ENCODE measurements around the gene KCTD10. TPM values are rescaled to one million over a fixed set of nuclear protein-coding genes. Genes with fewer than 3 reads are reported as not detected.

Gene KCTD10
- total and polyA plus RNA-seq, 4 donors = 28.9 to 41.7 (median 36.2) TPM

DNA sequence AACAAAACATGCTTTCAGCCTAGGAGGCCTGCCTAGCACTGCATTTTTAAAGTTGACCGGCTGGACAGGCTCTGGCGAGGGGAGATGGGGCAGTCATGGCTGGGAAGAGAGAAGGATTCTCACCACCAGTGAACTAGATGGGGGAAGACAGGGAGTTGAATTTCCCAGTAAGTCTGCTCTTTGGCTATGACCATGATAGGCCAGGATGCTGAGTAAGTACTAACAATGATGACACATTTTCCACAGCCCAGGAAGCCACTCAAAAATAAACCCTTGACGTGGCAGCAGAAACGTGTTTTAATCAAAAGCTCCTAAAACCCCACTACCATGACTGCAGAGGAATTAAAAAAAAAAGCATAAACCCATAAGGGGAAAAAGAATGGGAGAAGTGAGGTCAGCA, 19.0 kb downstream of the KCTD10 start:
- WGBS (ENCODE audit: insufficient coverage) = no CpG with 5 or more reads among the region's 4 CpGs
- Histone ChIP-seq H3K4me3 (ENCODE audit: low read depth, low read length) (no peak overlapping the region), H3K27me3 (ENCODE audit: control insufficient read depth, insufficient read depth, low read length) (no peaks in the 10 kb centered on the region), H3K27ac (ENCODE audit: low read depth, low read length) (peak overlapping the region; percentile 91), H3K36me3 (ENCODE audit: control insufficient read depth, insufficient read depth, low read length) (peaks cover 48% of the 10 kb centered on the region), H3K4me1 (ENCODE audit: control insufficient read depth, insufficient read depth, low read length) (peaks cover 32% of the 10 kb centered on the region), H3K9me3 (ENCODE audit: control insufficient read depth, insufficient read depth, low read length) (no peaks in the 10 kb centered on the region)
- no peak for DNase-seq (ENCODE audit: low read depth in 4 of 6, low spot score in 6 of 6)

DNA sequence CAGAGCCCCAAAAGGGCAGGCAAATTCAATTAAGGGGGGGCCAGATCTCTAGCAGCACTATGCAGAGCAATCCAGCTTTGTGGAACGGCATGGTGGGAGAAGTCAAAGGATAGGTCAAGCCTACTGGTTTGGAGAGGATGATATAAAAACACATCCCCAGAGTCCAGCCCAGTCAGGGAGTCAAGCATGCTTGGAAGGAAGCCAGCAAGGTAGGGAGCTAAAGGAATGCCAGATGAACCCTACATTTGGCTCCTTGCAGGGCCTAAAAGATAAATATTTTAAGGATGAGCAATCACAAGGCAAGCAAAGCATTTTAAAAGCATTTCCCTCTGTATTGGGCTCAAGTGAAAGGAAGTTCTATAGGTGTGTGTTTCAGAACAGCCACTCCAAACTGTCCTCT, 21.4 kb downstream of the KCTD10 start:
- Histone ChIP-seq H3K4me1 (ENCODE audit: control insufficient read depth, insufficient read depth, low read length) (peaks cover 11% of the 10 kb centered on the region), H3K27ac (ENCODE audit: low read depth, low read length) (no peak overlapping the region), H3K27me3 (ENCODE audit: control insufficient read depth, insufficient read depth, low read length) (no peaks in the 10 kb centered on the region), H3K9me3 (ENCODE audit: control insufficient read depth, insufficient read depth, low read length) (no peaks in the 10 kb centered on the region), H3K4me3 (ENCODE audit: low read depth, low read length) (no peak overlapping the region), H3K36me3 (ENCODE audit: control insufficient read depth, insufficient read depth, low read length) (peaks cover 57% of the 10 kb centered on the region)
- DNase-seq (ENCODE audit: low read depth in 4 of 6, low spot score in 6 of 6) = no peak
- no CpG with 5 or more reads among the region's 1 CpG for WGBS (ENCODE audit: insufficient coverage)

GRCh38 chr12:109452489-109452888, 24.6 kb downstream of the KCTD10 start:
- DNase-seq (ENCODE audit: low read depth in 4 of 6, low spot score in 6 of 6) = peak in 2 of 6 donors; percentile 76 to 81
- H3K36me3 ChIP-seq (ENCODE audit: control insufficient read depth, insufficient read depth, low read length) = peaks cover 58% of the 10 kb centered on the region
- H3K4me1 ChIP-seq (ENCODE audit: control insufficient read depth, insufficient read depth, low read length) = peaks cover 3% of the 10 kb centered on the region
- H3K4me3 ChIP-seq (ENCODE audit: low read depth, low read length) = no peak overlapping the region
- H3K27ac ChIP-seq (ENCODE audit: low read depth, low read length) = no peak overlapping the region
- WGBS (ENCODE audit: insufficient coverage) = 20% methylated on average over 1 of the region's 2 CpGs
- H3K27me3 ChIP-seq (ENCODE audit: control insufficient read depth, insufficient read depth, low read length) = no peaks in the 10 kb centered on the region
- no peaks in the 10 kb centered on the region for H3K9me3 ChIP-seq (ENCODE audit: control insufficient read depth, insufficient read depth, low read length)

DNA sequence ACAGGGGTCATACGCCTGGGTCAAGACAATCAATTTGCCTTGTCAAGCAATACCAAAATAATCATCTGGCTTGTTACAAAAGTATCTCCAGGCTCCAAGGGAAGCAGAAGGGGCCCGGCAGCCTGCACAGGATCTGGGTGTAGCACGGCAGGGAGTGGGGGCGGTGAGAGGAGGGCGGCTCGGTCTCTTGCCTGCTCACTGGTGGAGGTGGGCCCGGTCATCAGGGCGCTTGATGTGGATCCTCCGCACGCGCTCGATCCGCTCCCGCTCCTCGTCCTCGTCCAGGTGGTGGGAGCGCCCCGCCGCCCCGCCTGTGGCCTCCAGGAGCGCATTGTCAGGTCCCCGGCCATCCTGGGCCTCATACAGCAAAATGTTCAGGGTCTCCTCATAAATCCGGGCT, 25.7 kb downstream of the KCTD10 start:
- H3K4me1 ChIP-seq (ENCODE audit: control insufficient read depth, insufficient read depth, low read length) = peaks cover 3% of the 10 kb centered on the region
- WGBS (ENCODE audit: insufficient coverage) = 92% methylated on average over 22 of the region's 23 CpGs
- H3K9me3 ChIP-seq (ENCODE audit: control insufficient read depth, insufficient read depth, low read length) = no peaks in the 10 kb centered on the region
- H3K27ac ChIP-seq (ENCODE audit: low read depth, low read length) = no peak overlapping the region
- peaks cover 65% of the 10 kb centered on the region for H3K36me3 ChIP-seq (ENCODE audit: control insufficient read depth, insufficient read depth, low read length)
- H3K27me3 ChIP-seq (ENCODE audit: control insufficient read depth, insufficient read depth, low read length) = no peaks in the 10 kb centered on the region
- H3K4me3 ChIP-seq (ENCODE audit: low read depth, low read length) = no peak overlapping the region
- DNase-seq (ENCODE audit: low read depth in 4 of 6, low spot score in 6 of 6) = no peak

DNA sequence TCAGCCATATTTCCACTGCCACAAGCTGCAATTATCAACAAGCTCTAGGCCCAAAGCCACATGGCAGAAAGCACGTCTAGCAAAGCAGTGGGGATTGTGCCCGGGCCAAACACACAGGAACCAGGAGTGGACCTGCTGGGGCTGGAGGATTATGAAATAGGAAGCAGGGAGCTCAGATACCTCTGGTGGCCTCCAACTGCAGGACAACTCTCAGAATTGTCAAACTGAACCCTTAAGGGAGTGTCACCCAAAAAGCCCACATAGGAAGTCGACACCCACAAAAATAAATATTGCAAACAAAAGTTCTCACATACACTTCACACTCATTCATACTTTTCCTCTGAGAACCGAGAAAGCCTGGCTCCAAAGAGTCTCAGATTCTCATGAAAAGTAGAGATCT, 26.1 kb downstream of the KCTD10 start:
- no peak for DNase-seq (ENCODE audit: low read depth in 4 of 6, low spot score in 6 of 6)
- H3K27ac ChIP-seq (ENCODE audit: low read depth, low read length) = no peak overlapping the region
- peaks cover 67% of the 10 kb centered on the region for H3K36me3 ChIP-seq (ENCODE audit: control insufficient read depth, insufficient read depth, low read length)
- 88% methylated on average over 4 of the region's 4 CpGs for WGBS (ENCODE audit: insufficient coverage)
- H3K4me1 ChIP-seq (ENCODE audit: control insufficient read depth, insufficient read depth, low read length) = peaks cover 3% of the 10 kb centered on the region
- no peaks in the 10 kb centered on the region for H3K9me3 ChIP-seq (ENCODE audit: control insufficient read depth, insufficient read depth, low read length)
- no peak overlapping the region for H3K4me3 ChIP-seq (ENCODE audit: low read depth, low read length)
- H3K27me3 ChIP-seq (ENCODE audit: control insufficient read depth, insufficient read depth, low read length) = no peaks in the 10 kb centered on the region

GRCh38 chr12:109449845-109450532, 27.1 kb downstream of the KCTD10 start:
- no peak for DNase-seq (ENCODE audit: low read depth in 4 of 6, low spot score in 6 of 6)
- no peak overlapping the region for H3K4me3 ChIP-seq (ENCODE audit: low read depth, low read length)
- H3K36me3 ChIP-seq (ENCODE audit: control insufficient read depth, insufficient read depth, low read length) = peaks cover 57% of the 10 kb centered on the region
- peaks cover 3% of the 10 kb centered on the region for H3K4me1 ChIP-seq (ENCODE audit: control insufficient read depth, insufficient read depth, low read length)
- H3K27me3 ChIP-seq (ENCODE audit: control insufficient read depth, insufficient read depth, low read length) = no peaks in the 10 kb centered on the region
- no peak overlapping the region for H3K27ac ChIP-seq (ENCODE audit: low read depth, low read length)
- H3K9me3 ChIP-seq (ENCODE audit: control insufficient read depth, insufficient read depth, low read length) = no peaks in the 10 kb centered on the region
- WGBS (ENCODE audit: insufficient coverage) = 86% methylated on average over 11 of the region's 16 CpGs

GRCh38 chr12:109448707-109449390, 28.3 kb downstream of the KCTD10 start:
- Histone ChIP-seq H3K27ac (ENCODE audit: low read depth, low read length) (no peak overlapping the region), H3K4me1 (ENCODE audit: control insufficient read depth, insufficient read depth, low read length) (peaks cover 3% of the 10 kb centered on the region), H3K36me3 (ENCODE audit: control insufficient read depth, insufficient read depth, low read length) (peaks cover 47% of the 10 kb centered on the region), H3K4me3 (ENCODE audit: low read depth, low read length) (no peak overlapping the region), H3K27me3 (ENCODE audit: control insufficient read depth, insufficient read depth, low read length) (no peaks in the 10 kb centered on the region), H3K9me3 (ENCODE audit: control insufficient read depth, insufficient read depth, low read length) (no peaks in the 10 kb centered on the region)
- 89% methylated on average over 6 of the region's 8 CpGs for WGBS (ENCODE audit: insufficient coverage)
- no peak for DNase-seq (ENCODE audit: low read depth in 4 of 6, low spot score in 6 of 6)

GRCh38 chr12:109448272-109448671, 28.8 kb downstream of the KCTD10 start:
- Histone ChIP-seq H3K27ac (ENCODE audit: low read depth, low read length) (no peak overlapping the region), H3K4me3 (ENCODE audit: low read depth, low read length) (no peak overlapping the region), H3K27me3 (ENCODE audit: control insufficient read depth, insufficient read depth, low read length) (no peaks in the 10 kb centered on the region), H3K4me1 (ENCODE audit: control insufficient read depth, insufficient read depth, low read length) (peaks cover 3% of the 10 kb centered on the region), H3K36me3 (ENCODE audit: control insufficient read depth, insufficient read depth, low read length) (peaks cover 41% of the 10 kb centered on the region), H3K9me3 (ENCODE audit: control insufficient read depth, insufficient read depth, low read length) (no peaks in the 10 kb centered on the region)
- WGBS (ENCODE audit: insufficient coverage) = 74% methylated on average over 4 of the region's 5 CpGs
- no peak for DNase-seq (ENCODE audit: low read depth in 4 of 6, low spot score in 6 of 6)

DNA sequence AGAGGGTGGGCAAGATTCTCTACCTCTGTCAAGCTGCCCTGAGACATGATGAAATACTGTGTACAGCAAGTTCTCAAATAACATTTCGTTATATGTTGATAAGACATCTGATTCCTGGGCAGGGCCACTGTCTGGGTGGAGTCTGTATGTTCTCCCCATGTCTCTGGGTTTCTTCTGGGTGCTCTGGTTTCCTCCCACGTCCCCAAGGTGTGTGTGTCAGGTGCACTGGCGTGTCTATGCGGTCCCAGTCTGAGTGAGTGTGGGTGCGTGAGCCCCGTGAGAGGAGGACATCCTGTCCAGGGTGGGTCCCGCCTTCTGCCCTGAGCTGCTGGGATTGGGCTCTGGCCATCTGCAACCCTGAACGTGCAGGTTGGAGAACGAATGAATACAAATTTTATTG, 29.6 kb downstream of the KCTD10 start:
- H3K36me3 ChIP-seq (ENCODE audit: control insufficient read depth, insufficient read depth, low read length) = peaks cover 36% of the 10 kb centered on the region
- H3K27me3 ChIP-seq (ENCODE audit: control insufficient read depth, insufficient read depth, low read length) = no peaks in the 10 kb centered on the region
- H3K4me3 ChIP-seq (ENCODE audit: low read depth, low read length) = no peak overlapping the region
- peaks cover 3% of the 10 kb centered on the region for H3K4me1 ChIP-seq (ENCODE audit: control insufficient read depth, insufficient read depth, low read length)
- H3K9me3 ChIP-seq (ENCODE audit: control insufficient read depth, insufficient read depth, low read length) = no peaks in the 10 kb centered on the region
- no peak for DNase-seq (ENCODE audit: low read depth in 4 of 6, low spot score in 6 of 6)
- H3K27ac ChIP-seq (ENCODE audit: low read depth, low read length) = no peak overlapping the region
- WGBS (ENCODE audit: insufficient coverage) = 90% methylated on average over 6 of the region's 9 CpGs

GRCh38 chr12:109446869-109447268, 30.2 kb downstream of the KCTD10 start:
- H3K4me3 ChIP-seq (ENCODE audit: low read depth, low read length) = no peak overlapping the region

More at GRCh38 chr12:109446869-109447268, 30.2 kb downstream of the KCTD10 start:
- H3K4me1 ChIP-seq (ENCODE audit: control insufficient read depth, insufficient read depth, low read length) = peaks cover 3% of the 10 kb centered on the region
- H3K27me3 ChIP-seq (ENCODE audit: control insufficient read depth, insufficient read depth, low read length) = no peaks in the 10 kb centered on the region
- peaks cover 36% of the 10 kb centered on the region for H3K36me3 ChIP-seq (ENCODE audit: control insufficient read depth, insufficient read depth, low read length)
- H3K9me3 ChIP-seq (ENCODE audit: control insufficient read depth, insufficient read depth, low read length) = no peaks in the 10 kb centered on the region
- no peak overlapping the region for H3K27ac ChIP-seq (ENCODE audit: low read depth, low read length)
- 85% methylated on average over 5 of the region's 8 CpGs for WGBS (ENCODE audit: insufficient coverage)
- DNase-seq (ENCODE audit: low read depth in 4 of 6, low spot score in 6 of 6) = no peak

Data from spinal cord (tissue), 10 donors.